HepG2 (cell line): ENCODE data around the gene GPC3. TPM values are rescaled to one million over a fixed set of nuclear protein-coding genes. Genes with fewer than 3 reads are reported as not detected.
A peak's percentile ranks its signal among the peaks of the same experiment; 100 is the strongest.

Source experiments
- ATAC-seq: fragments of 200-7000 bp; cut with Tn5 transposase; 3 replicates; pipeline ENCODE4 v1.9.1; 2020; ENCODE audit warnings: mild to moderate bottlenecking, moderate library complexity
- BruUV-seq: library from RNA; stranded (reverse); fragments of 400-500 nt; replicated peaks from 2 replicates; lab custom pipeline; 2021; lab: Mats Ljungman, UMichigan
- CTCF ChIA-PET: fragments of 300-600 bp; formaldehyde crosslinking; extraction: SDS; loops from one replicate; lab custom pipeline; 2021; ENCODE audit warnings: low total read pairs, inconsistent platforms, low intra/inter-chr PET ratio; lab: Yijun Ruan, JAX
- POLR2A ChIA-PET: fragments of 350-600 bp; sonication (Branson Sonifier 250); formaldehyde crosslinking; loops from one replicate; lab custom pipeline; 2020; ENCODE audit warnings: antibody characterized with exemption, inconsistent platforms; lab: Yijun Ruan, JAX
- DNase-seq: peaks from one replicate; pipeline ENCODE4 v3.0.0-alpha.2; 2015; ENCODE audit warnings: low spot score
- FAIRE-seq: peaks from 3 replicates; lab custom pipeline; 2011; peaks lifted over from hg19 to GRCh38; lab: Jason Lieb, UNC
- H2AFZ ChIP-seq: one replicate; pipeline ENCODE4 v1.6.1; 2011; ENCODE audit warnings: low read length, inconsistent platforms
- H3K27ac ChIP-seq: fragments of 300-600 bp; 3 replicates; pipeline ENCODE4 v1.8.0; 2011; ENCODE audit warnings: mixed run types, mild to moderate bottlenecking, mixed read lengths, low read length, inconsistent platforms; ENCODE audit not compliant: insufficient read depth; ENCODE audit errors: extremely low read length
- H3K27me3 ChIP-seq, 2 experiments: fragments of 200-600 bp in 1 of 2; 2 replicates in 1 of 2; 3 replicates in 1 of 2; pipeline versions ENCODE4 v1.6.0 to v1.8.0; 2011; ENCODE audit warnings: low read length in 2 of 2, mild to moderate bottlenecking in 2 of 2, moderate library complexity in 2 of 2, inconsistent platforms in 1 of 2; ENCODE audit not compliant: insufficient read depth in 2 of 2, control insufficient read depth in 1 of 2
- H3K36me3 ChIP-seq, 2 experiments: fragments of 200-600 bp in 1 of 2; replicated peaks in 1 of 2; 2 replicates in 1 of 2; 3 replicates in 1 of 2; pipeline versions ENCODE4 v1.5.1 to v1.8.0; 2011; ENCODE audit warnings: low read length in 2 of 2, inconsistent platforms in 1 of 2; ENCODE audit not compliant: insufficient read depth in 2 of 2, control insufficient read depth in 1 of 2
- H3K4me1 ChIP-seq: 2 replicates; pipeline ENCODE4 v1.5.1; 2012; ENCODE audit warnings: low read length, inconsistent platforms; ENCODE audit not compliant: insufficient read depth
- H3K4me2 ChIP-seq: 2 replicates; pipeline ENCODE4 v1.6.0; 2011; ENCODE audit warnings: low read depth, low read length, inconsistent platforms
- H3K4me3 ChIP-seq, 3 experiments: fragments of 200-600 bp in 1 of 3; sonication (generic), shearing (Covaris generic) in 1 of 3; replicated peaks in 1 of 3; 2 replicates each; pipeline ENCODE4 v1.5.1; 2011 to 2016; ENCODE audit warnings: low read length in 3 of 3, inconsistent platforms in 2 of 3, low read depth in 2 of 3, mild to moderate bottlenecking in 2 of 3, control low read depth in 1 of 3, mixed read lengths in 1 of 3; ENCODE audit not compliant: insufficient read depth in 1 of 3
- H3K79me2 ChIP-seq: one replicate; pipeline ENCODE4 v1.6.1; 2011; ENCODE audit warnings: low read length, inconsistent platforms; ENCODE audit not compliant: insufficient read depth
- H3K9ac ChIP-seq: 2 replicates; pipeline ENCODE4 v1.6.0; 2011; ENCODE audit warnings: mild to moderate bottlenecking, low read depth, low read length, inconsistent platforms; ENCODE audit not compliant: insufficient read depth
- H3K9me3 ChIP-seq: 2 replicates; pipeline ENCODE4 v1.5.1; 2012; ENCODE audit warnings: mild to moderate bottlenecking, low read length
- H4K20me1 ChIP-seq: 2 replicates; pipeline ENCODE4 v1.6.0; 2011; ENCODE audit warnings: inconsistent platforms, mild to moderate bottlenecking, low read length, moderate library complexity; ENCODE audit not compliant: insufficient read depth
- ATF7 ChIP-seq, 2 experiments: fragments of 450-650 bp in 1 of 2; sonication (generic) in 1 of 2; formaldehyde crosslinking in 1 of 2; IDR thresholded peaks; 2 replicates each; pipeline versions ENCODE4 v1.4.0 to v1.6.1; 2016 to 2020; ENCODE audit warnings: antibody characterized with exemption in 1 of 2, mild to moderate bottlenecking in 1 of 2, missing genetic modification reagents in 1 of 2
- JDP2 ChIP-seq: sonication (generic); formaldehyde crosslinking; IDR thresholded peaks from 2 replicates; pipeline ENCODE4 v1.8.1; 2022; ENCODE audit warnings: missing genetic modification reagents, borderline replicate concordance
- NR2F6 ChIP-seq, 2 experiments: IDR thresholded peaks; 2 replicates each; pipeline ENCODE4 v1.6.1; 2016; ENCODE audit warnings: antibody characterized with exemption in 1 of 2, mild to moderate bottlenecking in 1 of 2
- PAF1 ChIP-seq: IDR thresholded peaks from 2 replicates; pipeline ENCODE4 v1.6.1; 2016; ENCODE audit warnings: missing genetic modification reagents, missing compliant biosample characterization
- POLR2A ChIP-seq, 2 experiments: IDR thresholded peaks; 2 replicates each; pipeline ENCODE4 v1.6.1; 2011; ENCODE audit warnings: low read depth in 2 of 2, low read length in 2 of 2, mild to moderate bottlenecking in 1 of 2, moderate library complexity in 1 of 2; ENCODE audit not compliant: insufficient read depth in 1 of 2
- RBAK ChIP-seq: sonication (generic); formaldehyde crosslinking; IDR thresholded peaks from 2 replicates; pipeline ENCODE4 v1.5.1; 2020; ENCODE audit warnings: mild to moderate bottlenecking, missing genetic modification reagents
- RBM22 ChIP-seq: fragments of 200-400 bp; formaldehyde crosslinking; optimal IDR thresholded peaks from 2 replicates; pipeline ENCODE3; 2017; ENCODE audit warnings: mild to moderate bottlenecking, low read length, moderate library complexity
- ZFP37 ChIP-seq: sonication (generic); formaldehyde crosslinking; IDR thresholded peaks from 2 replicates; pipeline ENCODE4 v1.4.0; 2020; ENCODE audit warnings: missing genetic modification reagents, borderline replicate concordance
- ZNF367 ChIP-seq: sonication (generic); formaldehyde crosslinking; IDR thresholded peaks from 2 replicates; pipeline ENCODE4 v1.4.0; 2020; ENCODE audit warnings: missing genetic modification reagents, borderline replicate concordance
- ZNF383 ChIP-seq: sonication (generic); formaldehyde crosslinking; IDR thresholded peaks from 2 replicates; pipeline ENCODE4 v1.4.0; 2020; ENCODE audit warnings: missing genetic modification reagents, mild to moderate bottlenecking, borderline replicate concordance
- WGBS: methylation state at CpG from one replicate; pipeline ENCODE4 v1.1.6; 2017; ENCODE audit warnings: low lambda C conversion rate; 5-methylcytosine and 5-hydroxymethylcytosine counted together
- in situ Hi-C: cut with HindIII; loops from 2 replicates; pipeline ENCODE4 v1.10.0; 2017; ENCODE audit warnings: low pct_unique_long_range_greater_than_20kb; ENCODE audit not compliant: extremely low pct_ligation_motif_present
- intact Hi-C: fragments of 100-400 bp; cut with micrococcal nuclease; formaldehyde crosslinking; loops from one replicate; pipeline ENCODE4 v1.10.0; 2022; ENCODE audit not compliant: unreplicated experiment
- polyA plus RNA-seq, 8 experiments: library from polyadenylated mRNA; depleted of rRNA in 3 of 8; stranded (reverse) in 7 of 8; unstranded in 1 of 8; fragments of >200 nt; fragmentation: Illumina TruSeq in 4 of 8; extraction: Trizol in 4 of 8; gene quantifications; 2 replicates each; pipeline versions ENCODE4 v1.2.1 to v1.2.3, GENCODE V29; 2011 to 2016; ENCODE audit warnings: low read depth in 4 of 8, missing spikeins in 1 of 8, mixed read lengths in 1 of 8; ENCODE audit not compliant: insufficient read depth in 1 of 8
- total RNA-seq, 5 experiments: library from RNA; depleted of rRNA; stranded (reverse); fragments of >200 nt; fragmentation: Illumina TruSeq; extraction: Trizol; gene quantifications; 2 replicates each; pipeline ENCODE4 v1.2.3, GENCODE V29; 2016; ENCODE audit warnings: low read depth in 1 of 5
- TF ChIP-seq, protein P1 (sequence below): sonication (generic); IDR thresholded peaks from 2 replicates; pipeline ENCODE4 v1.6.1; 2016; ENCODE audit warnings: low read depth, borderline replicate concordance
- TF ChIP-seq, protein P2 (sequence below): IDR thresholded peaks from 2 replicates; pipeline ENCODE4 v1.6.1; 2012; ENCODE audit warnings: low read length, improper control_type of control experiment
- TF ChIP-seq, protein P3 (sequence below): sonication (generic); formaldehyde crosslinking; IDR thresholded peaks from 2 replicates; pipeline ENCODE4 v1.4.0; 2020; ENCODE audit warnings: missing genetic modification reagents, borderline replicate concordance
- TF ChIP-seq, protein P4 (sequence below): IDR thresholded peaks from 2 replicates; pipeline ENCODE4 v1.6.1; 2016; ENCODE audit warnings: low read depth

The GPC3 gene
- total and polyA plus RNA-seq, 2 of the 13 experiments (the other 11 are each of a cell fraction or from before 2014, with no cell fraction given): 1,799 to 3,263 TPM

DNA sequence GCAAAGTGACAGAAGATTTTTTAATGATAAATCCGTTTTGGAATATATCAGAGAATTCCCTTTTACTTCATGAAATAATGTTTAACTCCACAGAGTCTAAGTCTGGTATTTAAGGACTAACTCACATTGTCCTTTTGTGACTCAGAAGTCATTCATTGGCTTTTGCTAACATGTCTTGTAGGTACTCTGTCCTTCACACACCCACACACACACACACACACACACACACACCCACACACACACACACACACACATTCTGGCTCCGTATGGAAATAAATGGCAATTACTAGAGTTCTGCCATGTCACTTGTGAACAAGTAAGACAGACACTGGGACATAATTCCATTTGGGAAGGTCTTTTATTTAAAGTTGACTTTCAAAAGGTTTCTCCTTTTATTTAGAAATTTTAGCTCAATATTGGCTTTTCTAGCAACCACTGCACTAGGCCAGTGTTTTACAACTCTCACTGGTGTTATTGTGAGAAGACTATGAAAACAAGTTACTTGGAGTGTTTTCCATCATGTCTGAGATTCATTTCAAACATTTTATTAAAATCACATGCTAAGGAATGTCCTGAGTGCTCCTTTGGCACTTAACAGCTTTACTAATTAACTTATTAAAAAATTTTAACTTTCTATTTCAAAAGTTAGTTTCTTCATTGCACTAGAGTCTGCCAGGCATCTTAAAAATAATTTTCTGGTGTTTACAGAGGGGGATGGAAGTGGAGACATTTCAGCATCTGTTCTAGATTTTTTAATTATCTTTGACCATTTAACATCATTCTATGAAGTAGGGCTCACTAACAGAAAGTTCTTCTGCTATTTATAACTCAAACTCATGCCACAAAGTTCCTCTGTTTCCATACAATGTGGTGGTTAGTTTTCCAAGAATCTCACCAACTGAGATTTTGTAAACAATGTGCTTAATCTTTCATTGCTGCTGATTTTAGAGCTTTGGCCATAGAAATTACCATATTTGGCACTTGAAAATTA, 329.8 kb downstream of the GPC3 start:
- no peak overlapping the region for H3K4me3 ChIP-seq
- no peak overlapping the region for H2AFZ ChIP-seq
- H3K79me2 ChIP-seq: no peaks in the 10 kb centered on the region
- no peaks in the 10 kb centered on the region for H3K4me1 ChIP-seq
- POLR2A ChIA-PET: no interaction called here
- H3K27me3 ChIP-seq: no peaks in the 10 kb centered on the region
- TF ChIP-seq NR2F6 (IDR thresholded peaks at IDR 0.05) (no peak), NR2F6 (CRISPR knock-in tag; IDR thresholded peaks at IDR 0.05) (no peak), ZNF367 (CRISPR knock-in tag) (no peak), PAF1 (CRISPR knock-in tag) (0 out of 2 replicates have a peak, but pooled peaks have one; percentile 63), JDP2 (CRISPR knock-in tag) (no peak), RBM22 (peak; percentile 80), ATF7 (IDR thresholded peaks at IDR 0.05) (no peak), ATF7 (CRISPR knock-in tag; IDR thresholded peaks at IDR 0.05) (no peak), ZNF383 (CRISPR knock-in tag) (no peak), ZFP37 (CRISPR knock-in tag) (no peak), RBAK (CRISPR knock-in tag) (no peak), POLR2A (IDR thresholded peaks at IDR 0.05; ENCODE audit: insufficient read depth in 1 of 2, low read depth in 2 of 2, low read length in 2 of 2) (peak in 1 of 2 experiments; percentile 22; a peak in 1 of 4 replicates)
- TF ChIP-seq, protein P1, sequence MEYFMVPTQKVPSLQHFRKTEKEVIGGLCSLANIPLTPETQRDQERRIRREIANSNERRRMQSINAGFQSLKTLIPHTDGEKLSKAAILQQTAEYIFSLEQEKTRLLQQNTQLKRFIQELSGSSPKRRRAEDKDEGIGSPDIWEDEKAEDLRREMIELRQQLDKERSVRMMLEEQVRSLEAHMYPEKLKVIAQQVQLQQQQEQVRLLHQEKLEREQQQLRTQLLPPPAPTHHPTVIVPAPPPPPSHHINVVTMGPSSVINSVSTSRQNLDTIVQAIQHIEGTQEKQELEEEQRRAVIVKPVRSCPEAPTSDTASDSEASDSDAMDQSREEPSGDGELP: no peak
- TF ChIP-seq, protein P2, sequence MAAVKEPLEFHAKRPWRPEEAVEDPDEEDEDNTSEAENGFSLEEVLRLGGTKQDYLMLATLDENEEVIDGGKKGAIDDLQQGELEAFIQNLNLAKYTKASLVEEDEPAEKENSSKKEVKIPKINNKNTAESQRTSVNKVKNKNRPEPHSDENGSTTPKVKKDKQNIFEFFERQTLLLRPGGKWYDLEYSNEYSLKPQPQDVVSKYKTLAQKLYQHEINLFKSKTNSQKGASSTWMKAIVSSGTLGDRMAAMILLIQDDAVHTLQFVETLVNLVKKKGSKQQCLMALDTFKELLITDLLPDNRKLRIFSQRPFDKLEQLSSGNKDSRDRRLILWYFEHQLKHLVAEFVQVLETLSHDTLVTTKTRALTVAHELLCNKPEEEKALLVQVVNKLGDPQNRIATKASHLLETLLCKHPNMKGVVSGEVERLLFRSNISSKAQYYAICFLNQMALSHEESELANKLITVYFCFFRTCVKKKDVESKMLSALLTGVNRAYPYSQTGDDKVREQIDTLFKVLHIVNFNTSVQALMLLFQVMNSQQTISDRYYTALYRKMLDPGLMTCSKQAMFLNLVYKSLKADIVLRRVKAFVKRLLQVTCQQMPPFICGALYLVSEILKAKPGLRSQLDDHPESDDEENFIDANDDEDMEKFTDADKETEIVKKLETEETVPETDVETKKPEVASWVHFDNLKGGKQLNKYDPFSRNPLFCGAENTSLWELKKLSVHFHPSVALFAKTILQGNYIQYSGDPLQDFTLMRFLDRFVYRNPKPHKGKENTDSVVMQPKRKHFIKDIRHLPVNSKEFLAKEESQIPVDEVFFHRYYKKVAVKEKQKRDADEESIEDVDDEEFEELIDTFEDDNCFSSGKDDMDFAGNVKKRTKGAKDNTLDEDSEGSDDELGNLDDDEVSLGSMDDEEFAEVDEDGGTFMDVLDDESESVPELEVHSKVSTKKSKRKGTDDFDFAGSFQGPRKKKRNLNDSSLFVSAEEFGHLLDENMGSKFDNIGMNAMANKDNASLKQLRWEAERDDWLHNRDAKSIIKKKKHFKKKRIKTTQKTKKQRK: no peak
- TF ChIP-seq, protein P3, sequence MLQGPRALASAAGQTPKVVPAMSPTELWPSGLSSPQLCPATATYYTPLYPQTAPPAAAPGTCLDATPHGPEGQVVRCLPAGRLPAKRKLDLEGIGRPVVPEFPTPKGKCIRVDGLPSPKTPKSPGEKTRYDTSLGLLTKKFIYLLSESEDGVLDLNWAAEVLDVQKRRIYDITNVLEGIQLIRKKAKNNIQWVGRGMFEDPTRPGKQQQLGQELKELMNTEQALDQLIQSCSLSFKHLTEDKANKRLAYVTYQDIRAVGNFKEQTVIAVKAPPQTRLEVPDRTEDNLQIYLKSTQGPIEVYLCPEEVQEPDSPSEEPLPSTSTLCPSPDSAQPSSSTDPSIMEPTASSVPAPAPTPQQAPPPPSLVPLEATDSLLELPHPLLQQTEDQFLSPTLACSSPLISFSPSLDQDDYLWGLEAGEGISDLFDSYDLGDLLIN (CRISPR knock-in tag): no peak
- TF ChIP-seq, protein P4, sequence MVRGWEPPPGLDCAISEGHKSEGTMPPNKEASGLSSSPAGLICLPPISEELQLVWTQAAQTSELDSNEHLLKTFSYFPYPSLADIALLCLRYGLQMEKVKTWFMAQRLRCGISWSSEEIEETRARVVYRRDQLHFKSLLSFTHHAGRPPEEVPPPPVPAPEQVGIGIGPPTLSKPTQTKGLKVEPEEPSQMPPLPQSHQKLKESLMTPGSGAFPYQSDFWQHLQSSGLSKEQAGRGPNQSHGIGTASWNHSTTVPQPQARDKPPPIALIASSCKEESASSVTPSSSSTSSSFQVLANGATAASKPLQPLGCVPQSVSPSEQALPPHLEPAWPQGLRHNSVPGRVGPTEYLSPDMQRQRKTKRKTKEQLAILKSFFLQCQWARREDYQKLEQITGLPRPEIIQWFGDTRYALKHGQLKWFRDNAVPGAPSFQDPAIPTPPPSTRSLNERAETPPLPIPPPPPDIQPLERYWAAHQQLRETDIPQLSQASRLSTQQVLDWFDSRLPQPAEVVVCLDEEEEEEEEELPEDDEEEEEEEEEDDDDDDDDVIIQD (CRISPR knock-in tag): no peak
- TF ChIP-seq, all 625 proteins: peak for 3
- Histone ChIP-seq H3K9me3 (no peaks in the 10 kb centered on the region), H3K27ac (no peak overlapping the region), H4K20me1 (peaks cover 25% of the 10 kb centered on the region), H3K36me3 (peaks cover 12 to 57% of the 10 kb centered on the region in 2 experiments), H3K9ac (no peak overlapping the region), H3K4me2 (no peak overlapping the region)
- in situ Hi-C loops: no loop called here
- ATAC-seq (no peak), DNase-seq (no peak), FAIRE-seq (no peak)
- intact Hi-C loops: no loop called here
- 75% methylated on average over 2 of the region's 2 CpGs for WGBS
- TSS peak; percentile 0 for BruUV-seq
- CTCF ChIA-PET: no interaction called here
